ENCODE data around the gene C16orf95.

The C16orf95 gene

DNA sequence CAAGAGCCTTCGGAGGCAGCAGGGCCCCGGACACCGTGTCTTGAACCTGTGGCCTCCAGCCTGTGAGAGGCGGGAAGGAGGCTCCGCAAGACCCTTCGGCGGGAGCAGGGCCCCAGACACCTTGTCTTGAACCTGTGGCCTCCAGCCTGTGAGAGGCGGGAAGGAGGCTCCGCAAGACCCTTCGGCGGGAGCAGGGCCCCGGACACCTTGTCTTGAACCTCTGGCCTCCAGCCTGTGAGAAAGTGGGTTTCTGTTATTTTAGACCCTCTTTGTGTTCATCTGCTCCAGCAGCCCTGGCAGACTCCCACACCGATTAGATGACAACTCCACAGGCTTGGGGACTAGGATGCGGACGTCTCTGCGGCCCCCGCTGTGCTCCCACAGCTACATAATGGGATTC lies 36.4 kb upstream of the C16orf95 start:
- TF ChIP-seq, protein P1, sequence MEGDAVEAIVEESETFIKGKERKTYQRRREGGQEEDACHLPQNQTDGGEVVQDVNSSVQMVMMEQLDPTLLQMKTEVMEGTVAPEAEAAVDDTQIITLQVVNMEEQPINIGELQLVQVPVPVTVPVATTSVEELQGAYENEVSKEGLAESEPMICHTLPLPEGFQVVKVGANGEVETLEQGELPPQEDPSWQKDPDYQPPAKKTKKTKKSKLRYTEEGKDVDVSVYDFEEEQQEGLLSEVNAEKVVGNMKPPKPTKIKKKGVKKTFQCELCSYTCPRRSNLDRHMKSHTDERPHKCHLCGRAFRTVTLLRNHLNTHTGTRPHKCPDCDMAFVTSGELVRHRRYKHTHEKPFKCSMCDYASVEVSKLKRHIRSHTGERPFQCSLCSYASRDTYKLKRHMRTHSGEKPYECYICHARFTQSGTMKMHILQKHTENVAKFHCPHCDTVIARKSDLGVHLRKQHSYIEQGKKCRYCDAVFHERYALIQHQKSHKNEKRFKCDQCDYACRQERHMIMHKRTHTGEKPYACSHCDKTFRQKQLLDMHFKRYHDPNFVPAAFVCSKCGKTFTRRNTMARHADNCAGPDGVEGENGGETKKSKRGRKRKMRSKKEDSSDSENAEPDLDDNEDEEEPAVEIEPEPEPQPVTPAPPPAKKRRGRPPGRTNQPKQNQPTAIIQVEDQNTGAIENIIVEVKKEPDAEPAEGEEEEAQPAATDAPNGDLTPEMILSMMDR (IDR thresholded peaks at IDR 0.05; ENCODE audit: extremely low read depth, insufficient read depth, missing control alignments) = no peak
- in situ Hi-C loops (cut with MboI; ENCODE audit: low pct_unique_long_range_greater_than_20kb, low sequenced_read_pairs, unreplicated experiment) = no loop called here
- DNase-seq (ENCODE audit: low spot score) = no peak

DNA sequence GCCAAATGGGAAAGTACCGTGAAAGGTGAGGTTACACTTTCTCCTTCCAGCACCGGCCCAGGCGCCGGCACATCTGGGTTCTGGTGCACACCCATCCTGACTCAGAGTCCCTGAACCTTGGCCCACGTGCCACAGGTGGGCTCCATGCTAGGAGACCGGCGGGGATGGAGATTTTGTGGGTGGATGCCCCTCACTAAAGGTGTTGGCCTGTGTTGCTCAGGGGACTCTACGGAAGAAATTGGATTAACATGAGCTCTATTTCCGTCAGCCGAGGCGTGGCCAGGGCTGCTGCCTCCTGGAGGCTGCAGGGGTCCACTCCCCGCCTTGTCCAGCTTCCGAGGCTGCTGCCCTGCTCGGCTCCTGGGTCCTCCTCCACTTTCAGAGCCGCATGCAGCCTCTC lies 35.6 kb upstream of the C16orf95 start:
- TF ChIP-seq, protein P1 (IDR thresholded peaks at IDR 0.05; ENCODE audit: extremely low read depth, insufficient read depth, missing control alignments) = no peak
- in situ Hi-C loops (cut with MboI; ENCODE audit: low pct_unique_long_range_greater_than_20kb, low sequenced_read_pairs, unreplicated experiment) = no loop called here
- no peak for DNase-seq (ENCODE audit: low spot score)

DNA sequence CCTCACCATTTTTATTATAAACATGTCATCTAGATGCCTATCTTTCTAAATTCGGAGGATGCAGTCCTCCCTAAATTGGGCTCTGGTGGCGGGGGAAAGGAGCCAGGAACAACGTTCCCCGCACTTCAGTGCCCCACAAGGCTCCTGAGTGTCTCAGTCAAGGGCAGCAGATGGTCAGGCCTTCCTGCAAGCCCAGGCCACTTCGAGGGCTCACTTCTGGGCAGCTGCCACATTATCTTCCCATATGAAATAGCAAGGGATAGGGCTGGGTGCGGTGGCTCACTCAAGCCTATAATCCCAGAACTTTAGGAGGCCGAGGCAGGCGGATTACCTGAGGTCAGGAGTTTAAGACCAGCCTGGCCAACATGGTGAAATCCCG lies 34.1 kb upstream of the C16orf95 start:
- TF ChIP-seq, protein P1 (IDR thresholded peaks at IDR 0.05; ENCODE audit: extremely low read depth, insufficient read depth, missing control alignments) = no peak
- in situ Hi-C loops (cut with MboI; ENCODE audit: low pct_unique_long_range_greater_than_20kb, low sequenced_read_pairs, unreplicated experiment) = no loop called here
- DNase-seq (ENCODE audit: low spot score) = no peak

DNA sequence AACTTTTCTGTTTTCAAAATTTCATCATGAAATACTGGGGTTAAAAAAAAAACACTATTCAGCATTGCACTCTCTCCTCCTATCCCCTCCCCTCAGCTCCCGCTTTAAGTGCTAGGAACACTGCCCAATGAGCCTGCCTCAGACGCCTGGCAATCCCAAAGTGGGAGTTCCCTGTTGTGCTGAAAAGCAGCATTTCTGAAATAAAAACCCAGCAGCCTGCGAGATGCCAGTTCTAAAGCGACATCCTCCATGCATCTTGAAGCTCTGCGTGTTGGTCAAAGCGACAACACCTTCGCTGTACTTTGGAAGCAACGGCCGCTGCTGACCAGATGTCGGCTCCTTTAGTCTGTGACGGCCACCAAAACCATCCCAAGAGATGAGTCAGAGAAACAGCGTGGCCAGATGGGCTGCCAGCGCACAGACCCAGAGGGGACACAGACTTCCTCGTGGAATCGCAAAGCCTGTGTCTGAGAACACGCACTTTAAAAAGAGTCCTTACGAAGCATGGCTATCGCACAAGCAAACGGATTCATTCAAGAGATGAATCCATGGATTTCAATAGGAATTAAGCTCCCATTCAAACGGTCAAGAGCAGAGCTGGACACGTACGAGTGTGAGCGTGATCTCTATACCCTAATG lies 33.6 kb upstream of the C16orf95 start:
- in situ Hi-C loops (cut with MboI; ENCODE audit: low pct_unique_long_range_greater_than_20kb, low sequenced_read_pairs, unreplicated experiment) = no loop called here
- TF ChIP-seq, protein P1 (IDR thresholded peaks at IDR 0.05; ENCODE audit: extremely low read depth, insufficient read depth, missing control alignments) = no peak
- DNase-seq (ENCODE audit: low spot score) = no peak

DNA sequence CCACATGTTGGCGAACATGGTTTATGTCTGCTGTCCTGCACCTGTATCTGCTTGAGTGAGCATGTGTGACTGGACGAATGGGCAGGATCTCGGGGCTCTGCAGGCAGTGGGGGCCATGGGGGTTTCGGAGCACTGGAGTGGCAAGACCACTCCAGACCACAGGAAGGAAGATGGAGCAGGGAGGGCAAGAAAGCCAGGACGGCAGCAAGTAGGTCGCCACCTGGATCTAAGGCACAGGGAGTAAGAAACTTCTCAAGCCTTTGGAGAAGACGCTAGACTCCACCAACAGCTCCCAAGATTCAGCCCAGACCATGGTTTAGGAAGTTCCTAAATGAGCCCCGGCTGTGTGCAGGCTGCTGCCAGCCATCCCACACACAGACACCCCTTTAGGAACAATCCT lies 32.8 kb upstream of the C16orf95 start:
- TF ChIP-seq, protein P1 (IDR thresholded peaks at IDR 0.05; ENCODE audit: extremely low read depth, insufficient read depth, missing control alignments) = no peak
- in situ Hi-C loops (cut with MboI; ENCODE audit: low pct_unique_long_range_greater_than_20kb, low sequenced_read_pairs, unreplicated experiment) = no loop called here
- no peak for DNase-seq (ENCODE audit: low spot score)

DNA sequence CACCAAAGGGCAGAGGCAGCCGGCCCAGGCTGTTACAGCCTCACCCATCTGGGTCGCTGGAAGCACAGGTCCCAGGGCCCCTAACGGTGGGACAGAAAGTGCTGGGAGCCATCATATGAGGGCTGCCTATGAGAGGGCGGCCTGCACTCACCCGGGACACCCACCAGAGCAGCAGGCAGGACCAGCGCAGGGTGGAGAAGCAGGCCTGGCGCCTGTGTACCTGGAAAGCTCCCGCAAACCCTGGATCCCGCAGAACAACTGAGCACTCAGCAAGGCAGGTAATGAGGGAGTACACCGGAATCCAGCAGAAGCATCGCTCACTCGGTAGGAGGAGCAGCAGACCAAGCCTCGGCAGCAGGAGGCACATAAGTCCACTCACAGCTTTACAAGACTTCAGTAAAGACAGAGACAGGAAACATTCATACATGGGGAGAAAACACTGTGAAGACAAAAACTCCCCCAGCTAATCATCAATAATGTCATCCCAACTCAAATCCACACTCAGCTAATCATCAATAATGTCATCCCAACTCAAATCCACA lies 31.5 kb upstream of the C16orf95 start:
- in situ Hi-C loops (cut with MboI; ENCODE audit: low pct_unique_long_range_greater_than_20kb, low sequenced_read_pairs, unreplicated experiment) = no loop called here
- TF ChIP-seq, protein P1 (IDR thresholded peaks at IDR 0.05; ENCODE audit: extremely low read depth, insufficient read depth, missing control alignments) = no peak

More for the DNA sequence above, 31.5 kb upstream of the C16orf95 start:
- DNase-seq (ENCODE audit: low spot score) = no peak

Data from GM13977 (cell line).